Fibroblast of mammary gland (primary cell): ENCODE results near the gene COL15A1.
"Not testable (repeated sequence)": the region's sequence is repeated elsewhere in the genome, so short reads cannot be mapped to it uniquely, and the experiment has no call there.

ENCODE experiments used
- DNase-seq: peaks from one replicate; pipeline ENCODE4 v3.0.0-alpha.2; 2010; ENCODE audit warnings: low read depth
- H3K4me3 ChIP-seq: 2 replicates; pipeline ENCODE4 v1.5.1; 2011; ENCODE audit warnings: low read depth, mild to moderate bottlenecking, low read length, moderate library complexity; ENCODE audit not compliant: control insufficient read depth
- CTCF ChIP-seq: conservative IDR thresholded peaks from 2 replicates; pipeline ENCODE4 v1.5.1; 2011; ENCODE audit warnings: low read depth, low read length, inconsistent platforms; ENCODE audit not compliant: control insufficient read depth, insufficient read depth

COL15A1 gene

GRCh38 chr9:99004115-99004514 is 60.4 kb downstream of the COL15A1 start:
- TF ChIP-seq CTCF: no peak
- H3K4me3 ChIP-seq: no peak overlapping the region

GRCh38 chr9:99004717-99005460 is 61.2 kb downstream of the COL15A1 start:
- no peak for DNase-seq
- no peak for TF ChIP-seq CTCF
- H3K4me3 ChIP-seq: no peak overlapping the region

More at GRCh38 chr9:99004115-99004514, 60.4 kb downstream of the COL15A1 start:
- no peak for DNase-seq

- no peak overlapping the region for H3K4me3 ChIP-seq
- DNase-seq: no peak
- TF ChIP-seq CTCF: no peak
These were observed 61.9 kb downstream of the COL15A1 start for GRCh38 chr9:99005651-99006050.

- no peak for DNase-seq
- no peak for TF ChIP-seq CTCF
- no peak overlapping the region for H3K4me3 ChIP-seq
These were observed 62.8 kb downstream of the COL15A1 start for GRCh38 chr9:99006511-99006910.

- no peak for DNase-seq
- no peak overlapping the region for H3K4me3 ChIP-seq
- no peak for TF ChIP-seq CTCF
These were observed 63.3 kb downstream of the COL15A1 start for GRCh38 chr9:99006979-99007378.

- no peak for TF ChIP-seq CTCF
- no peak for DNase-seq
- H3K4me3 ChIP-seq: no peak overlapping the region
These were observed 64.5 kb downstream of the COL15A1 start for GRCh38 chr9:99008203-99008602.

GRCh38 chr9:99010393-99010792 is 66.7 kb downstream of the COL15A1 start:
- not testable (repeated sequence) for DNase-seq, H3K4me3 ChIP-seq
